K562 (cell line): ENCODE data around the gene SCAMP1. TPM values are rescaled to one million over a fixed set of nuclear protein-coding genes. Genes with fewer than 3 reads are reported as not detected.

Experiments used
- CBFA2T2 ChIP-seq: fragments of 450-650 bp; conservative IDR thresholded peaks from 2 replicates; pipeline ENCODE4 v1.6.1; 2017; ENCODE audit warnings: mild to moderate bottlenecking
- DDX20 ChIP-seq: fragments of 450-650 bp; IDR thresholded peaks from 2 replicates; pipeline ENCODE4 v1.6.1; 2016; ENCODE audit warnings: missing genetic modification characterization, low read depth, mild to moderate bottlenecking, missing compliant biosample characterization, moderate library complexity
- FIP1L1 ChIP-seq: fragments of 200-400 bp; formaldehyde crosslinking; IDR thresholded peaks from 2 replicates; pipeline ENCODE4 v1.6.1; 2018; ENCODE audit warnings: mild to moderate bottlenecking, low read depth, low read length; ENCODE audit not compliant: poor library complexity, severe bottlenecking
- GABPB2 ChIP-seq: fragments of 250-450 bp; sonication (Bioruptor Pico); conservative IDR thresholded peaks from 2 replicates; pipeline ENCODE4 v1.5.1; 2021; ENCODE audit warnings: mild to moderate bottlenecking
- HMG20B ChIP-seq: fragments of 250-450 bp; sonication (Bioruptor Pico); IDR thresholded peaks from 2 replicates; pipeline ENCODE4 v1.5.0; 2021; ENCODE audit warnings: mild to moderate bottlenecking
- JUN ChIP-seq, 2 experiments: sonication (generic) in 1 of 2; formaldehyde crosslinking in 1 of 2; IDR thresholded peaks; 2 replicates each; pipeline versions ENCODE4 v1.6.1 to v1.8.0; 2012 to 2022; ENCODE audit warnings: borderline replicate concordance in 2 of 2, mild to moderate bottlenecking in 2 of 2, improper control_type of control experiment in 1 of 2, low read depth in 1 of 2, low read length in 1 of 2, missing genetic modification reagents in 1 of 2
- LEF1 ChIP-seq: fragments of 450-650 bp; IDR thresholded peaks from 2 replicates; pipeline ENCODE4 v1.6.1; 2016; ENCODE audit warnings: mild to moderate bottlenecking
- MECOM ChIP-seq: fragments of 250-450 bp; sonication (Bioruptor Pico); IDR thresholded peaks from 2 replicates; pipeline ENCODE4 v1.8.0; 2022; ENCODE audit warnings: inconsistent platforms
- MEF2A ChIP-seq: IDR thresholded peaks from 2 replicates; pipeline ENCODE4 v1.6.1; 2011; ENCODE audit warnings: low read depth, mild to moderate bottlenecking, low read length, moderate library complexity; ENCODE audit not compliant: control insufficient read depth
- NFIX ChIP-seq: fragments of 250-450 bp; sonication (Bioruptor Pico); IDR thresholded peaks from 2 replicates; pipeline ENCODE4 v1.4.0; 2020; ENCODE audit warnings: low read depth, mild to moderate bottlenecking, moderate library complexity
- NONO ChIP-seq, 2 experiments: fragments of 200-400 bp in 1 of 2; fragments of 450-650 bp in 1 of 2; formaldehyde crosslinking in 1 of 2; IDR thresholded peaks; 2 replicates each; pipeline ENCODE4 v1.6.1; 2017; ENCODE audit warnings: low read depth in 2 of 2, mild to moderate bottlenecking in 2 of 2, moderate library complexity in 2 of 2, low read length in 1 of 2
- PKNOX1 ChIP-seq: fragments of 450-650 bp; IDR thresholded peaks from 2 replicates; pipeline ENCODE4 v1.6.1; 2016
- POLR3G ChIP-seq: IDR thresholded peaks from 2 replicates; pipeline ENCODE4 v1.6.1; 2011; ENCODE audit not compliant: insufficient read length, insufficient replicate concordance; ENCODE audit errors: extremely low read depth
- PPARD ChIP-seq: fragments of 250-450 bp; sonication (Bioruptor Pico); IDR thresholded peaks from 2 replicates; pipeline ENCODE4 v1.8.0; 2022; ENCODE audit warnings: inconsistent platforms, mild to moderate bottlenecking, moderate library complexity
- PURB ChIP-seq: sonication (generic); formaldehyde crosslinking; IDR thresholded peaks from 2 replicates; pipeline ENCODE4 v1.9.0; 2021; ENCODE audit warnings: low read depth, mild to moderate bottlenecking, missing genetic modification reagents
- RFX5 ChIP-seq: IDR thresholded peaks from 2 replicates; pipeline ENCODE4 v1.6.1; 2011; ENCODE audit warnings: low read depth, mild to moderate bottlenecking, improper control_type of control experiment, low read length
- RHOXF2B ChIP-seq: fragments of 250-450 bp; sonication (Bioruptor Pico); conservative IDR thresholded peaks from 2 replicates; pipeline ENCODE4 v1.5.1; 2021
- SETDB1 ChIP-seq: IDR thresholded peaks from one replicate; pipeline ENCODE4 v1.6.1; 2012; ENCODE audit warnings: low read length, control low read depth, inconsistent platforms
- U2AF1 ChIP-seq: fragments of 200-400 bp; formaldehyde crosslinking; optimal IDR thresholded peaks from 2 replicates; pipeline ENCODE3; 2017; ENCODE audit warnings: mild to moderate bottlenecking, low read depth, low read length, moderate library complexity
- USF1 ChIP-seq: sonication (generic); formaldehyde crosslinking; IDR thresholded peaks from 2 replicates; pipeline ENCODE4 v1.9.0; 2022; ENCODE audit warnings: mild to moderate bottlenecking, missing genetic modification reagents
- ZBTB17 ChIP-seq: fragments of 450-650 bp; formaldehyde crosslinking; IDR thresholded peaks from 2 replicates; pipeline ENCODE4 v1.4.0; 2020; ENCODE audit warnings: mild to moderate bottlenecking
- ZBTB33 ChIP-seq: sonication (generic); formaldehyde crosslinking; IDR thresholded peaks from 2 replicates; pipeline ENCODE4 v1.8.1; 2023; ENCODE audit warnings: mild to moderate bottlenecking, missing genetic modification reagents
- ZBTB8A ChIP-seq: fragments of 450-650 bp; IDR thresholded peaks from 2 replicates; pipeline ENCODE4 v1.6.1; 2018; ENCODE audit warnings: mild to moderate bottlenecking, moderate library complexity; ENCODE audit not compliant: partially characterized antibody
- ZNF174 ChIP-seq: fragments of 250-450 bp; sonication (Bioruptor Pico); IDR thresholded peaks from 2 replicates; pipeline ENCODE4 v1.4.0; 2020; ENCODE audit warnings: mild to moderate bottlenecking
- ZNF551 ChIP-seq: fragments of 250-450 bp; sonication (Bioruptor Pico); IDR thresholded peaks from 2 replicates; pipeline ENCODE4 v1.5.0; 2021; ENCODE audit warnings: mild to moderate bottlenecking, moderate library complexity
- ZNF717 ChIP-seq: fragments of 250-450 bp; sonication (Bioruptor Pico); IDR thresholded peaks from 2 replicates; pipeline ENCODE4 v1.5.0; 2021
- polyA plus RNA-seq, 8 experiments: library from polyadenylated mRNA; depleted of rRNA in 4 of 8; stranded (reverse) in 5 of 8; unstranded in 3 of 8; fragments of >200 nt; fragmentation: Nextera tagmentation in 2 of 8; fragmentation: Illumina TruSeq in 1 of 8; extraction: Ambion mirVana in 2 of 8; extraction: Trizol in 1 of 8; gene quantifications; 2 replicates each; pipeline versions ENCODE4 v1.2.1 to v1.2.3, GENCODE V29; 2011 to 2014; ENCODE audit warnings: inconsistent platforms in 1 of 8, missing spikeins in 1 of 8
- total RNA-seq, 7 experiments: library from RNA; depleted of rRNA in 6 of 7; stranded (reverse); fragments of >200 nt in 6 of 7; fragmentation: Illumina TruSeq in 2 of 7; extraction: Trizol in 2 of 7; gene quantifications; 2 replicates each; pipeline versions ENCODE4 v1.2.1 to v1.2.3, GENCODE V29; 2011 to 2021; ENCODE audit warnings: low replicate concordance in 1 of 7
- TF ChIP-seq, protein P1 (sequence below): fragments of 450-650 bp; formaldehyde crosslinking; IDR thresholded peaks from 2 replicates; pipeline ENCODE4 v1.4.0; 2020; ENCODE audit warnings: mild to moderate bottlenecking, moderate library complexity

SCAMP1 gene
- total and polyA plus RNA-seq, 9 of the 15 experiments (the other 6 are each of a cell fraction or from before 2014, with no cell fraction given): 5.4 to 23.9 (median 13.8) TPM

DNA sequence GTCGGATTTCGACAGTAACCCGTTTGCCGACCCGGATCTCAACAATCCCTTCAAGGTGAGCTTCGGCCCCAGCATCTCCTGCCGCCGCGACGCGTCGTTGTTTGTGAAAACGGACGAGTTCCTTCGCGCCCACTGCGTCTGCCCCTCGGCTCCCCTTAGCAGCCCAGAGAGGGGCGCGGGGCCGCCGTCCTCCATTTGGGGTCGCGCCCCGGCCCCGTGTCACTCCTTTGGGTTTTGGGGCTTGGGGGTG, 182 bp downstream of the SCAMP1 start (continued):
- no peak for TF ChIP-seq PURB (CRISPR knock-in tag)
- TF ChIP-seq U2AF1: no peak
- TF ChIP-seq MEF2A: no peak
- no peak for TF ChIP-seq ZBTB17
- TF ChIP-seq MECOM (CRISPR knock-in tag): 0 out of 2 replicates have a peak, but pooled peaks have one; percentile 14
- TF ChIP-seq NFIX: no peak
- TF ChIP-seq PPARD: no peak
- no peak for TF ChIP-seq HMG20B
- no peak for TF ChIP-seq SETDB1
- TF ChIP-seq, protein P1, sequence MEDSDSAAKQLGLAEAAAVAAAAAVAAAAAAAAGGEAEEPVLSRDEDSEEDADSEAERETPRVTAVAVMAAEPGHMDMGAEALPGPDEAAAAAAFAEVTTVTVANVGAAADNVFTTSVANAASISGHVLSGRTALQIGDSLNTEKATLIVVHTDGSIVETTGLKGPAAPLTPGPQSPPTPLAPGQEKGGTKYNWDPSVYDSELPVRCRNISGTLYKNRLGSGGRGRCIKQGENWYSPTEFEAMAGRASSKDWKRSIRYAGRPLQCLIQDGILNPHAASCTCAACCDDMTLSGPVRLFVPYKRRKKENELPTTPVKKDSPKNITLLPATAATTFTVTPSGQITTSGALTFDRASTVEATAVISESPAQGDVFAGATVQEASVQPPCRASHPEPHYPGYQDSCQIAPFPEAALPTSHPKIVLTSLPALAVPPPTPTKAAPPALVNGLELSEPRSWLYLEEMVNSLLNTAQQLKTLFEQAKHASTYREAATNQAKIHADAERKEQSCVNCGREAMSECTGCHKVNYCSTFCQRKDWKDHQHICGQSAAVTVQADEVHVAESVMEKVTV (CRISPR knock-in tag): no peak
- TF ChIP-seq ZBTB33 (CRISPR knock-in tag): no peak
- no peak for TF ChIP-seq FIP1L1
- TF ChIP-seq ZNF174: no peak
- TF ChIP-seq LEF1: no peak
- TF ChIP-seq ZBTB8A: no peak
- no peak for TF ChIP-seq PKNOX1
- 0 out of 2 replicates have a peak, but pooled peaks have one; percentile 20 for TF ChIP-seq USF1
- no peak for TF ChIP-seq DDX20 (tag)
- no peak for TF ChIP-seq POLR3G
- no peak for TF ChIP-seq NONO (IDR thresholded peaks at IDR 0.05; ENCODE audit: low read depth in 2 of 2, low read length in 1 of 2)
- TF ChIP-seq RFX5: 0 out of 2 replicates have a peak, but pooled peaks have one; percentile 4
- TF ChIP-seq ZNF551: no peak
- TF ChIP-seq CBFA2T2: no peak
- no peak for TF ChIP-seq JUN (IDR thresholded peaks at IDR 0.05; ENCODE audit: borderline replicate concordance, low read depth, low read length)
- 0 out of 2 replicates have a peak, but pooled peaks have one; percentile 63 for TF ChIP-seq JUN (CRISPR knock-in tag; IDR thresholded peaks at IDR 0.05; ENCODE audit: borderline replicate concordance)
- no peak for TF ChIP-seq GABPB2 (CRISPR knock-in tag)
- TF ChIP-seq ZNF717 (CRISPR knock-in tag): peak; percentile 21; the same call in 1 of the 2 replicates
- no peak for TF ChIP-seq RHOXF2B
